GM12874 (cell line): ENCODE results near the gene STAC3.

Source experiments
- CTCF ChIP-seq: IDR thresholded peaks from 2 replicates; pipeline ENCODE4 v1.5.1; 2011; ENCODE audit warnings: low read depth, mild to moderate bottlenecking, control low read depth, low read length, moderate library complexity; ENCODE audit not compliant: insufficient read depth

Gene STAC3

DNA sequence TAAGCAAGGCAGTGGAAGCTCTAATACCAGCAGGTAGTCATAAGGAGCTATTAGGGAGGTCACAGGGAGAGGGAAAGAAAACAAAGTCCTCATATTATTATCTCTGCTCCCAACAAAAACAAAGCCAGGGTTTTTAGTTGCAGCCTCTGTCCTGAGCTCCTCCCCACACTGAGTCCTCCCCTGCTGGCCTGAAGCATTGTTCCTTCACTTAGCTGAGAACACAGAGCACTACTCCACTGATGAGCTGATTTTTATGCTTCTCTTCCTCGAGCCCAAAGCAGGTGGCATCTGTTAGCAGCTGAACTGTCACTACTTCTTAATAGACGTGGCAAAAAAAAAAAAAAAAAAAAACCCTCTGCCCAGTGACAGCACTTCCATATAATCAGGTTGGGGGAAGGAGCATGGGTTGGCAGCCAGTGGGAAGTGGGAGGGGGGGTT lies 10.5 kb upstream of the STAC3 start:
- no peak for TF ChIP-seq CTCF

GRCh38 chr12:57260366-57260765 lies 9.4 kb upstream of the STAC3 start:
- TF ChIP-seq CTCF = no peak

GRCh38 chr12:57258977-57259970 lies 8.3 kb upstream of the STAC3 start:
- TF ChIP-seq CTCF = no peak

DNA sequence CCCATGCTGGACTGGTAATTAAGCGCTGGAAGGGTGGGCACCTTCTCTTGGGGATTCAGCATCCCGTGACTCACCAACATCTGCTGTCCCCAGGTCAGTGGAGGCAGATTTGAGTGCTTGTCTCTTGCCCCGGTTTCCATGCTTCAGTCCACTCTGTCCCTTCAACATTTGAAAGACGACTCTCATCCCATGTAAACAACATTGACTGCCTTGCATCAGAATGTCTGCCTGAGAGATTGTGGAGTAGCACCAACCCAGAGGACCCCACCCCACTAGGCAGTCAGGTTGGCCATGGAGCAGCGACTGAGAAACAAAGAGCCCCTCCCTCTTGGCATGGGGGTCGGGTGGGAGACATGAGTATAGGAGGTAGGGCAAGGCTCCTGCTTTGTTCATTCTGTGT lies 4.9 kb upstream of the STAC3 start:
- TF ChIP-seq CTCF = no peak

DNA sequence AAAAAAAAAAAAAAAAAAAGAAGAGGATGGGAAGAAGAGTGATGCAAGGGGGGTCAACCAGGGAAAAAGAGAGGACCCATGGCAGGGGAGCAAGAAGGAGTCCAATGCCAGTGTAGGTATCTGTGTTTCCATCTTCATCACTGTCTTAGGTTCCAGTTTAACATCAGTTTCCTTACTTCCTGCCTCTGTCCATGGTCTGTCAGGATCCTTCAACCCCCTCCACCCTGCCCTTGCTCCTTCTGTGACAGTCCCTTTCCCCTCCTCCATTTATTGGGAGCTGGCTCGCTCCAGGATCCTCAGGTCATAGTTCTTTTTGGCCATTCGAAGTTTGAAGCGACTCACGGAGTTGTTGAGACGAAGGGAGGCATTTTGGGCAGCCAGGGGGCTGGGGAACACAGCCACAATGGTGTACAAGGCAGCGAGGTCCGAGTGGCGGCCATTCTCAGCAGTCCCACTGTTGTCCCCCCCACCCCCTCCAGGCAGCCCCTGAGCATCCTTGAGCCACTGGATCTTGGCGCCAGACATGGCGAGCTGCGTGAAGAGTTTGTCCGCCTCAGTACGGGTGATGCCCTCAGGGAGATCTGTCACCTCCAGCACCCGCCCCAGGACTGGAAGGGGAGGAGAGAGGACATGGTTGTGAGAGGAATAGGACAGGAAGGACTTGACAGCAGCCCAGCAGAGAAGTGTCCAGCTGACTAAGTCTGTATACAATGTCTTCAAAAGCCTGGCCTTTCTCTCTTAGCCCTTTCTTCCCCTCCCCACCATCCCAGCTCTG lies 3.7 kb upstream of the STAC3 start:
- TF ChIP-seq CTCF = no peak

- no peak for TF ChIP-seq CTCF
Observed at GRCh38 chr12:57250541-57250940, 446 bp downstream of the STAC3 start.

- TF ChIP-seq CTCF = no peak
Observed at GRCh38 chr12:57248934-57249742, 1.8 kb downstream of the STAC3 start.
